Bronchial epithelial cell (primary cell): ENCODE data around the gene ACER2. TPM values are rescaled to one million over a fixed set of nuclear protein-coding genes. Genes with fewer than 3 reads are reported as not detected.
A peak's percentile ranks its signal among the peaks of the same experiment; 100 is the strongest.

Experiments used
- DNase-seq: peaks from one replicate; pipeline ENCODE4 v3.0.0-alpha.2; 2010; ENCODE audit warnings: low read depth
- FAIRE-seq: peaks from 2 replicates; lab custom pipeline; 2011; peaks lifted over from hg19 to GRCh38; lab: Jason Lieb, UNC
- H3K27me3 ChIP-seq: 2 replicates; pipeline ENCODE4 v1.5.1; 2011; ENCODE audit warnings: low read length; ENCODE audit not compliant: control insufficient read depth, insufficient read depth
- H3K36me3 ChIP-seq: 2 replicates; pipeline ENCODE4 v1.5.1; 2011; ENCODE audit warnings: low read length; ENCODE audit not compliant: control insufficient read depth, insufficient read depth
- H3K4me3 ChIP-seq: 2 replicates; pipeline ENCODE4 v1.5.1; 2011; ENCODE audit warnings: mild to moderate bottlenecking, low read depth, low read length, control low read depth
- CTCF ChIP-seq: IDR thresholded peaks from 2 replicates; pipeline ENCODE4 v1.5.1; 2011; ENCODE audit warnings: mild to moderate bottlenecking, moderate library complexity, low read length, control low read depth, inconsistent platforms; ENCODE audit not compliant: insufficient read depth, severe bottlenecking
- total RNA-seq: library from RNA; depleted of rRNA; stranded (reverse); fragments of >200 nt; gene quantifications from 2 replicates; pipeline ENCODE4 v1.2.1, GENCODE V29; 2014

The ACER2 gene
- total RNA-seq, 1 donor from 2014 or later: 5.8 TPM

DNA sequence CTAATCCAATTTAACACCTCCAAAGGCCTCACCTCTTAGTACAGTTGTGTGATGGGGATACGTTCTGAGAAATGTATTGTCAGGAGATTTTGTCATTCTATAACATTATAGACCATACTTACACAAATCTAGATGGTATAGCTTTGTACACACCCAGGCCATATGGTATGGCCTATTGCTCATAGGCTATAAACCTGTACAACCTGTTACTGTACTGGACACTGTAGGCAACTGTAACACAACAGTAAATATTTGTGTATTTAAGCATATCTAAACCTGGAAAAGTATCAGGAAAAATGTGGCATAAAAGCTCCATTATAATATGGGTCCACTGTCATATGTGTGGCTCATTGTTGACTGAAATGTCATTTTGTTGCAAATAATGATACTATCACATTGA lies 12.1 kb downstream of the ACER2 start:
- DNase-seq (peak; percentile 12), FAIRE-seq (no peak)
- Histone ChIP-seq H3K4me3 (no peak overlapping the region), H3K27me3 (no peaks in the 10 kb centered on the region), H3K36me3 (peaks cover 1% of the 10 kb centered on the region)
- no peak for TF ChIP-seq CTCF

DNA sequence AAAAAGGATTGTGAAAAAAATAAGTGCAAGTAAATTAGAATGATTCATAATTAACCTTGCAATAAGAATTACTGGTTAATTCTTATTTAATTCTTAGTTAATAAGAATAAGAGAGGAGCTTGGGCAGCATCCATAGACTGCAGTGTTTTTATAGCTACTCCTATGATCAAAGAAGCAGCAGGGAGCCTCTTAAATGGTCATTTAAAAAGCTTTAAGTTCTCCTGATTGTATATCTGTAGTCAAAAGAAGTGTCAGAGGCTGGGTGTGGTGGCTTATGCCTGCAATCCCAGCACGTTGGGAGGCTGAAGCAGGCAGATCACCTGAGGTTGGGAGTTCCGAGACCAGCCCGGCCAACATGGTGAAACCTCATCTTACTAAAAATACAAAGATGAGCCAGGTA lies 14.4 kb downstream of the ACER2 start:
- Histone ChIP-seq H3K36me3 (peaks cover 1% of the 10 kb centered on the region), H3K27me3 (no peaks in the 10 kb centered on the region), H3K4me3 (no peak overlapping the region)
- FAIRE-seq (no peak), DNase-seq (no peak)
- no peak for TF ChIP-seq CTCF

GRCh38 chr9:19424176-19424779 lies 15.5 kb downstream of the ACER2 start:
- FAIRE-seq: no peak
- no peak for DNase-seq
- Histone ChIP-seq H3K27me3 (no peaks in the 10 kb centered on the region), H3K36me3 (peaks cover 1% of the 10 kb centered on the region), H3K4me3 (no peak overlapping the region)
- TF ChIP-seq CTCF: no peak

- H3K4me3 ChIP-seq: no peak overlapping the region
- DNase-seq (no peak), FAIRE-seq (no peak)
- H3K27me3 ChIP-seq: no peaks in the 10 kb centered on the region
- TF ChIP-seq CTCF: no peak
- no peaks in the 10 kb centered on the region for H3K36me3 ChIP-seq
Observed at GRCh38 chr9:19429595-19429994, 20.8 kb downstream of the ACER2 start.

- Histone ChIP-seq H3K27me3 (no peaks in the 10 kb centered on the region), H3K36me3 (peaks cover 2% of the 10 kb centered on the region), H3K4me3 (no peak overlapping the region)
- TF ChIP-seq CTCF: no peak
- DNase-seq (no peak), FAIRE-seq (no peak)
Observed at GRCh38 chr9:19430201-19430760, 21.5 kb downstream of the ACER2 start.
